Measurements from ENCODE around the gene FAM83G.
"Not testable (repeated sequence)": the region's sequence is repeated elsewhere in the genome, so short reads cannot be mapped to it uniquely, and the experiment has no call there.

Gene FAM83G

GRCh38 chr17:18968345-18968744 is 36.2 kb downstream of the FAM83G start:
- DNase-seq (ENCODE audit: low spot score) = no peak

GRCh38 chr17:18967916-18968315 is 36.6 kb downstream of the FAM83G start:
- DNase-seq (ENCODE audit: low spot score) = no peak

GRCh38 chr17:18966831-18967624 is 37.5 kb downstream of the FAM83G start:
- DNase-seq (ENCODE audit: low spot score) = no peak

- DNase-seq (ENCODE audit: low spot score) = no peak
Observed at GRCh38 chr17:18965530-18966236, 38.9 kb downstream of the FAM83G start.

- DNase-seq (ENCODE audit: low spot score) = no peak
Observed at GRCh38 chr17:18964550-18964949, 40.0 kb downstream of the FAM83G start.

GRCh38 chr17:18964018-18964351 is 40.6 kb downstream of the FAM83G start:
- no peak for DNase-seq (ENCODE audit: low spot score)

GRCh38 chr17:18963126-18964017 is 41.2 kb downstream of the FAM83G start:
- DNase-seq (ENCODE audit: low spot score) = no peak

GRCh38 chr17:18962494-18962815 is 42.1 kb downstream of the FAM83G start:
- DNase-seq (ENCODE audit: low spot score) = no peak

GRCh38 chr17:18961634-18962493 is 42.7 kb downstream of the FAM83G start:
- DNase-seq (ENCODE audit: low spot score) = no peak

GRCh38 chr17:18960803-18961511 is 43.6 kb downstream of the FAM83G start:
- peak; percentile 81 for DNase-seq (ENCODE audit: low spot score)

GRCh38 chr17:18960241-18960665 is 44.3 kb downstream of the FAM83G start:
- DNase-seq (ENCODE audit: low spot score) = no peak

GRCh38 chr17:18959845-18960240 is 44.7 kb downstream of the FAM83G start:
- no peak for DNase-seq (ENCODE audit: low spot score)

- no peak for DNase-seq (ENCODE audit: low spot score)
Observed at GRCh38 chr17:18959071-18959844, 45.3 kb downstream of the FAM83G start.

GRCh38 chr17:18958611-18959010 is 46.0 kb downstream of the FAM83G start:
- no peak for DNase-seq (ENCODE audit: low spot score)

GRCh38 chr17:18957831-18958230 is 46.7 kb downstream of the FAM83G start:
- DNase-seq (ENCODE audit: low spot score) = no peak

- no peak for DNase-seq (ENCODE audit: low spot score)
Observed at GRCh38 chr17:18956581-18956980, 48.0 kb downstream of the FAM83G start.

GRCh38 chr17:18956021-18956420 is 48.5 kb downstream of the FAM83G start:
- not testable (repeated sequence) for DNase-seq (ENCODE audit: low spot score)

- DNase-seq (ENCODE audit: low spot score) = no peak
Observed at GRCh38 chr17:18955009-18955408, 49.6 kb downstream of the FAM83G start.

GRCh38 chr17:18954321-18954720 is 50.2 kb downstream of the FAM83G start:
- no peak for DNase-seq (ENCODE audit: low spot score)

GRCh38 chr17:18953231-18953728 is 51.3 kb downstream of the FAM83G start:
- no peak for DNase-seq (ENCODE audit: low spot score)
